HEK293 (cell line): Measurements from ENCODE around the gene CDH5.

Source experiments
- CTCF ChIA-PET: fragments of 350-600 bp; formaldehyde crosslinking; extraction: SDS; loops from one replicate; lab custom pipeline; 2021; ENCODE audit warnings: antibody characterized with exemption; lab: Yijun Ruan, JAX
- POLR2A ChIA-PET: fragments of 300-600 bp; formaldehyde crosslinking; extraction: SDS; loops from one replicate; lab custom pipeline; 2020; ENCODE audit warnings: antibody characterized with exemption, inconsistent platforms; lab: Yijun Ruan, JAX
- H3K27ac ChIP-seq: fragments of 200-500 bp; sonication (Bioruptor generic); 2 replicates; pipeline ENCODE4 v1.5.1; 2014; ENCODE audit warnings: low read depth, low read length, control low read depth, inconsistent platforms; ENCODE audit errors: extremely low read depth
- H3K36me3 ChIP-seq, 2 experiments: fragments of 200-500 bp in 1 of 2; sonication (Bioruptor generic) in 1 of 2; 1 replicate in 1 of 2; 2 replicates in 1 of 2; pipeline ENCODE4 v1.5.1; 2014 to 2017; ENCODE audit warnings: inconsistent platforms in 2 of 2, low read length in 2 of 2; ENCODE audit not compliant: control insufficient read depth in 2 of 2, insufficient read depth in 1 of 2
- H3K4me1 ChIP-seq: fragments of 200-500 bp; sonication (Bioruptor generic); 2 replicates; pipeline ENCODE4 v1.5.1; 2014; ENCODE audit warnings: mild to moderate bottlenecking, low read length, inconsistent platforms; ENCODE audit not compliant: control insufficient read depth, insufficient read depth
- H3K4me3 ChIP-seq: 2 replicates; pipeline ENCODE4 v1.5.1; 2011; ENCODE audit warnings: low read depth, mild to moderate bottlenecking, control low read depth, low read length, moderate library complexity
- H3K9me3 ChIP-seq: fragments of 200-500 bp; sonication (Bioruptor generic); 2 replicates; pipeline ENCODE4 v1.5.1; 2014; ENCODE audit warnings: low read depth, low read length, inconsistent platforms; ENCODE audit not compliant: control insufficient read depth, insufficient read depth
- GLIS2 ChIP-seq: fragments of 450-650 bp; formaldehyde crosslinking; IDR thresholded peaks from 2 replicates; pipeline ENCODE4 v1.5.1; 2016; ENCODE audit warnings: missing biosample characterization, missing genetic modification characterization
- MZF1 ChIP-seq: fragments of 450-650 bp; formaldehyde crosslinking; IDR thresholded peaks from 2 replicates; pipeline ENCODE4 v1.5.1; 2017; ENCODE audit warnings: missing biosample characterization, missing genetic modification characterization, borderline replicate concordance
- ZBTB17 ChIP-seq: fragments of 450-650 bp; formaldehyde crosslinking; IDR thresholded peaks from 2 replicates; pipeline ENCODE4 v1.5.1; 2016; ENCODE audit warnings: missing biosample characterization, missing genetic modification characterization
- ZBTB20 ChIP-seq: fragments of 450-650 bp; formaldehyde crosslinking; IDR thresholded peaks from 2 replicates; pipeline ENCODE4 v1.5.1; 2016; ENCODE audit warnings: missing biosample characterization, missing genetic modification characterization
- ZNF133 ChIP-seq: fragments of 450-650 bp; formaldehyde crosslinking; IDR thresholded peaks from 2 replicates; pipeline ENCODE4 v1.5.1; 2016; ENCODE audit warnings: missing biosample characterization, missing genetic modification characterization
- ZNF169 ChIP-seq: fragments of 450-650 bp; formaldehyde crosslinking; IDR thresholded peaks from 2 replicates; pipeline ENCODE4 v1.5.1; 2016; ENCODE audit warnings: missing biosample characterization, missing genetic modification characterization
- ZNF433 ChIP-seq: fragments of 450-650 bp; formaldehyde crosslinking; IDR thresholded peaks from 2 replicates; pipeline ENCODE4 v1.5.1; 2016; ENCODE audit warnings: missing biosample characterization, missing genetic modification characterization, low read depth
- ZNF549 ChIP-seq: fragments of 450-650 bp; IDR thresholded peaks from 2 replicates; pipeline ENCODE4 v1.5.1; 2018; ENCODE audit warnings: missing biosample characterization, missing genetic modification characterization, mild to moderate bottlenecking, inconsistent platforms, moderate library complexity
- ZNF660 ChIP-seq: fragments of 450-650 bp; IDR thresholded peaks from 2 replicates; pipeline ENCODE4 v1.5.1; 2018; ENCODE audit warnings: missing biosample characterization, mild to moderate bottlenecking, missing genetic modification characterization
- ZNF677 ChIP-seq: fragments of 450-650 bp; IDR thresholded peaks from 2 replicates; pipeline ENCODE4 v1.5.0; 2018; ENCODE audit warnings: missing biosample characterization, mild to moderate bottlenecking, missing genetic modification characterization, moderate library complexity
- ZNF792 ChIP-seq: fragments of 450-650 bp; formaldehyde crosslinking; IDR thresholded peaks from 2 replicates; pipeline ENCODE4 v1.5.1; 2016; ENCODE audit warnings: missing biosample characterization, missing genetic modification characterization
- TF ChIP-seq, protein P1 (sequence below): fragments of 450-650 bp; formaldehyde crosslinking; IDR thresholded peaks from 2 replicates; pipeline ENCODE4 v1.5.1; 2017; ENCODE audit warnings: missing biosample characterization, missing genetic modification characterization
- TF ChIP-seq, protein P2 (sequence below): fragments of 450-650 bp; formaldehyde crosslinking; IDR thresholded peaks from 2 replicates; pipeline ENCODE4 v1.5.1; 2016; ENCODE audit warnings: missing biosample characterization, missing genetic modification characterization

Gene CDH5

DNA sequence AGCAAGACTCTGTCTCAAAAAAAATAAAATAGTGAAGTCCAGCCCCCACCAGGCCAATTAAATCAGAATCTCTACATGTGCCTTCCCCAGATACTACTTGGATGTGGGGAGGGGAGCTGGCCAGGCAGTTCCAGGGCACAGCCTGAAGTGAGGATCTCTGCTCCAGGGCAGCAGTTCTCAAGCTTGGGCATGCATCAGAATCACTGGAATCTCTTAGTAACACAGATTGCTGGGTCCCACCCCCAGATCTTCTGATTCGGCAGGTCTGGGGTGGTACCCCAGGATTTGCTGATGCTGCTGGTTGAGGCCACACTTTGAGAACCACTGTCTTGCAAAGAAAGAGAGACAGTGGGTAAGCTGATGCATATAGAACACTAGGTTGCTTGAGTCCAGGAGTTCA is 8.3 kb upstream of the CDH5 start:
- POLR2A ChIA-PET, result no interaction called here
- Histone ChIP-seq H3K27ac (no peak overlapping the region), H3K9me3 (no peaks in the 10 kb centered on the region), H3K36me3 (no peaks in the 10 kb centered on the region), H3K4me3 (no peak overlapping the region), H3K4me1 (no peaks in the 10 kb centered on the region)
- CTCF ChIA-PET, result interaction anchor here (0.6 to 5.0 kb wide), 23 partner anchors 9 to 1292 kb away, joined by 3 to 66 read pairs (median 5); partner anchors contain the start of gene CDH5
- no peak for TF ChIP-seq ZNF133 (tag by site-specific recombination)
- TF ChIP-seq, protein P1, sequence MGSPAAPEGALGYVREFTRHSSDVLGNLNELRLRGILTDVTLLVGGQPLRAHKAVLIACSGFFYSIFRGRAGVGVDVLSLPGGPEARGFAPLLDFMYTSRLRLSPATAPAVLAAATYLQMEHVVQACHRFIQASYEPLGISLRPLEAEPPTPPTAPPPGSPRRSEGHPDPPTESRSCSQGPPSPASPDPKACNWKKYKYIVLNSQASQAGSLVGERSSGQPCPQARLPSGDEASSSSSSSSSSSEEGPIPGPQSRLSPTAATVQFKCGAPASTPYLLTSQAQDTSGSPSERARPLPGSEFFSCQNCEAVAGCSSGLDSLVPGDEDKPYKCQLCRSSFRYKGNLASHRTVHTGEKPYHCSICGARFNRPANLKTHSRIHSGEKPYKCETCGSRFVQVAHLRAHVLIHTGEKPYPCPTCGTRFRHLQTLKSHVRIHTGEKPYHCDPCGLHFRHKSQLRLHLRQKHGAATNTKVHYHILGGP, result no peak
- no peak for TF ChIP-seq ZNF169 (tag by site-specific recombination)
- TF ChIP-seq ZNF549 (tag by site-specific recombination), result no peak
- peak; percentile 18; the same call in 1 of the 2 replicates for TF ChIP-seq ZBTB20 (tag by site-specific recombination)

DNA sequence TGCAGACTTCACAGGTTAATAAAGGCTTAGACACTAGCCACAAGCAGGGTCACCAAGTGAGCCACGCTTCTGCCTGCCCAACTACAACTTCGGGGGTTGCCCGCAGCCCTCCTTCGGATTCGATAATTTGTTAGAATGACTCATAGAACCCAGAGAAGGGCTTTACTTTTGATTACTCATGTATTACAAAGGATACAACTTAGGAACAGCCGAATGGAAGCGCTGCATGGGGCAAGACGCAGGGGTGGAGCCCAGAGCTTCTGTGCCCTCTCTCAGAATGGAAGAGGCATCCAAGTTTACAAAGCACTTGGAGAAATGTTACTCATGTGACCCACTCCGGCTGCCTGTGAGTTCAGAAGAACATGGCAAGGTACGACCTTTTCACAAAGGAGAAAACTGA is 7.5 kb upstream of the CDH5 start:
- H3K36me3 ChIP-seq, result no peaks in the 10 kb centered on the region
- ChIA-PET CTCF (interaction anchor here (0.8 to 4.2 kb wide), 6 partner anchors 9 to 1307 kb away, joined by 4 to 47 read pairs (median 18); partner anchors contain the start of gene CDH5), POLR2A (no interaction called here)
- H3K27ac ChIP-seq, result no peak overlapping the region
- no peak for TF ChIP-seq MZF1
- 0 out of 2 replicates have a peak, but pooled peaks have one; percentile 24 for TF ChIP-seq GLIS2 (tag by site-specific recombination)
- TF ChIP-seq, protein P2, sequence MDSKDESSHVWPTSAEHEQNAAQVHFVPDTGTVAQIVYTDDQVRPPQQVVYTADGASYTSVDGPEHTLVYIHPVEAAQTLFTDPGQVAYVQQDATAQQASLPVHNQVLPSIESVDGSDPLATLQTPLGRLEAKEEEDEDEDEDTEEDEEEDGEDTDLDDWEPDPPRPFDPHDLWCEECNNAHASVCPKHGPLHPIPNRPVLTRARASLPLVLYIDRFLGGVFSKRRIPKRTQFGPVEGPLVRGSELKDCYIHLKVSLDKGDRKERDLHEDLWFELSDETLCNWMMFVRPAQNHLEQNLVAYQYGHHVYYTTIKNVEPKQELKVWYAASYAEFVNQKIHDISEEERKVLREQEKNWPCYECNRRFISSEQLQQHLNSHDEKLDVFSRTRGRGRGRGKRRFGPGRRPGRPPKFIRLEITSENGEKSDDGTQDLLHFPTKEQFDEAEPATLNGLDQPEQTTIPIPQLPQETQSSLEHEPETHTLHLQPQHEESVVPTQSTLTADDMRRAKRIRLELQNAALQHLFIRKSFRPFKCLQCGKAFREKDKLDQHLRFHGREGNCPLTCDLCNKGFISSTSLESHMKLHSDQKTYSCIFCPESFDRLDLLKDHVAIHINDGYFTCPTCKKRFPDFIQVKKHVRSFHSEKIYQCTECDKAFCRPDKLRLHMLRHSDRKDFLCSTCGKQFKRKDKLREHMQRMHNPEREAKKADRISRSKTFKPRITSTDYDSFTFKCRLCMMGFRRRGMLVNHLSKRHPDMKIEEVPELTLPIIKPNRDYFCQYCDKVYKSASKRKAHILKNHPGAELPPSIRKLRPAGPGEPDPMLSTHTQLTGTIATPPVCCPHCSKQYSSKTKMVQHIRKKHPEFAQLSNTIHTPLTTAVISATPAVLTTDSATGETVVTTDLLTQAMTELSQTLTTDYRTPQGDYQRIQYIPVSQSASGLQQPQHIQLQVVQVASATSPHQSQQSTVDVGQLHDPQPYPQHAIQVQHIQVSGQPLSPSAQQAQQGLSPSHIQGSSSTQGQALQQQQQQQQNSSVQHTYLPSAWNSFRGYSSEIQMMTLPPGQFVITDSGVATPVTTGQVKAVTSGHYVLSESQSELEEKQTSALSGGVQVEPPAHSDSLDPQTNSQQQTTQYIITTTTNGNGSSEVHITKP (tag by site-specific recombination), result 0 out of 2 replicates have a peak, but pooled peaks have one; percentile 15
- no peak for TF ChIP-seq ZNF677 (tag by site-specific recombination)
- 0 out of 2 replicates have a peak, but pooled peaks have one; percentile 16 for TF ChIP-seq ZBTB17 (tag by site-specific recombination)
- 0 out of 2 replicates have a peak, but pooled peaks have one; percentile 52 for TF ChIP-seq ZNF660 (tag by site-specific recombination)
- no peak for TF ChIP-seq ZNF433
- H3K9me3 ChIP-seq, result no peaks in the 10 kb centered on the region
- H3K4me1 ChIP-seq, result no peaks in the 10 kb centered on the region
- no peak overlapping the region for H3K4me3 ChIP-seq

DNA sequence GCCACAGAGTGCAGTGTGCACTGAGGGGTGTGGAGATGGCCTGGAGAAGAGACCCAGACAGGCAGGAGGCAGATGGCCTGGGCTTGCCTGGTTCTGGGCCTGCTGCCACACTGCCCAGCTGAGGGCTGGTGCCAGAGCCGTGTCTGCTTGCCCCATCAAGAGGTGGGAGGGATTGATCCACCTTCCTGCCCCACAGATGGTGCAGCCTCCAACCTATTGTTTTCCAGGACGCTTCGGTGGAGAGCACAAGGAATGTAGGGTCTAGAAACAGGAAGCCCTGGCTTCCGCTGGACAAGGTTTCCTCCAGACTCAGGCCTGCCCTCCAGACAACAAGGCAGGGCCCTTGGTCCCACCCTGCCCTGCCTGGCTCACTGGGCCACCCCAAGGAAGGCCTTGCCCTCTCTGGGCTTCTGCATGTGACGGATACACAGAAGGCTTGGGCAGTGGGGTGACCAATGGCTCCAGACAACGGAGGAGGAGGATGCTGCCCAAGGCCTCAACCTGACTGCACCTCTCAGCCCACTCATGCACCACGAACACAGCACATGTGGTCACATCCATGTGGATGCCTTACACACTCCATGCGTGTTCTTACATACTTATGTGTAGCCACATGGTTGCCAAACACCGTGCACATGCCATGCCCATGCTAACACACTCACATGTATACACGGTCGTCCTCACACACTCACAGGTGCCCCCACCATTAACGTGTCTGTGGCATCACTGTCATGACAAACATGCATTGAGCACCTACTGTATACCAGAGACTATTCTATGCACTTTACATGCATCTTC is 6.5 kb upstream of the CDH5 start:
- ChIA-PET POLR2A (no interaction called here), CTCF (interaction anchor here (0.8 kb wide), 1 partner anchor 1308 kb away, joined by 4 read pairs; no protein-coding TSS in a partner anchor)
- no peak overlapping the region for H3K27ac ChIP-seq
- no peaks in the 10 kb centered on the region for H3K36me3 ChIP-seq
- H3K9me3 ChIP-seq, result no peaks in the 10 kb centered on the region
- H3K4me3 ChIP-seq, result no peak overlapping the region
- no peaks in the 10 kb centered on the region for H3K4me1 ChIP-seq
- TF ChIP-seq ZNF433 (no peak), ZNF792 (tag by site-specific recombination) (0 out of 2 replicates have a peak, but pooled peaks have one; percentile 45)
- TF ChIP-seq, all 188 proteins: peak for 1
